ENCODE results near the gene TGIF1.
"Not testable (repeated sequence)": the region's sequence is repeated elsewhere in the genome, so short reads cannot be mapped to it uniquely, and the experiment has no call there.

Gene TGIF1

DNA sequence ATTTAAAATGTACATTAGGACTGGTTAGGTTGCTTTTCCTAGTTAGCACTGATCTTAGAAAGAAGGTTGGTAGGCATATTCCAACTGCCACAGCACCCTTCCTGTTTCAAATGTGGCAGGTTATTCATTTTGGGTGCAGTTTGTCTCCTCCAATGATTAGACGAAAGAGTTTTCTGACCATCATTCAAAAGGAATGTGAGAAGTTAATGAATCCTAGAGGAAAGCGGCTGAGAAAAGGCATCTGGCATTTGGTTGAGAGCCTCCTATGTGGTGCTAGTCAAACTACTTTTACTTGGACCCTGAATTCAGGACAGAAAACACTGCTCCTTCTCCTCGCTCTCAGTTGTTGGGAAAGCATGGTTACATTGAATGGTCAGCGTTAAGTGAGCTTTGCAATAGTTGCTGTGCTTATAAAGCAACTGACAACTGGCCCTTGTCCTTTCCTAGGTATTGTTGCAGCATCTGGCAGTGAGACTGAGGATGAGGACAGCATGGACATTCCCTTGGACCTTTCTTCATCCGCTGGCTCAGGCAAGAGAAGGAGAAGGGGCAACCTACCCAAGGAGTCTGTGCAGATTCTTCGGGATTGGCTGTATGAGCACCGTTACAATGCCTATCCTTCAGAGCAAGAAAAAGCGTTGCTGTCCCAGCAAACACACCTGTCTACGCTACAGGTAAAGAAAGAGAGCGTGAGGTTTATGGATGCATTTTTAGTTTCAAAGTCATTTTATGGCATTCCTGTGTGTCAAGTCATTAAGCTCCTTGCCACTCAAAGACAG, 6.1 kb downstream of the TGIF1 start:
- DNase-seq (ENCODE audit: low read depth) = no peak

- no peak for DNase-seq (ENCODE audit: low read depth)
Observed at GRCh38 chr18:3456686-3457069, 6.7 kb downstream of the TGIF1 start.

DNA sequence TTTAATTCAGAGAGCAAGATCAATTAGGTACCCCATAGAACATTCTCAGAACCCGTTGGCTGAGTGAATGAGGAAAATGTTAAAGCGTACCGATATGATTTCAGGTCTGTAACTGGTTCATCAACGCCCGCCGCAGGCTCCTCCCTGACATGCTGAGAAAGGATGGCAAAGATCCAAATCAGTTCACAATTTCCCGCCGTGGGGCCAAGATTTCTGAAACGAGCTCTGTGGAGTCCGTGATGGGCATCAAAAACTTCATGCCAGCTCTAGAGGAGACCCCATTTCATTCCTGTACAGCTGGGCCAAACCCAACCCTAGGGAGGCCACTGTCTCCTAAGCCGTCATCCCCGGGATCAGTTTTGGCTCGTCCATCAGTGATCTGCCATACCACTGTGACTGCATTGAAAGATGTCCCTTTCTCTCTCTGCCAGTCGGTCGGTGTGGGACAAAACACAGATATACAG, 7.3 kb downstream of the TGIF1 start:
- no peak for DNase-seq (ENCODE audit: low read depth)

- no peak for DNase-seq (ENCODE audit: low read depth)
Observed at GRCh38 chr18:3458378-3458777, 8.4 kb downstream of the TGIF1 start.

GRCh38 chr18:3458952-3459853, 9.2 kb downstream of the TGIF1 start:
- no peak for DNase-seq (ENCODE audit: low read depth)

DNA sequence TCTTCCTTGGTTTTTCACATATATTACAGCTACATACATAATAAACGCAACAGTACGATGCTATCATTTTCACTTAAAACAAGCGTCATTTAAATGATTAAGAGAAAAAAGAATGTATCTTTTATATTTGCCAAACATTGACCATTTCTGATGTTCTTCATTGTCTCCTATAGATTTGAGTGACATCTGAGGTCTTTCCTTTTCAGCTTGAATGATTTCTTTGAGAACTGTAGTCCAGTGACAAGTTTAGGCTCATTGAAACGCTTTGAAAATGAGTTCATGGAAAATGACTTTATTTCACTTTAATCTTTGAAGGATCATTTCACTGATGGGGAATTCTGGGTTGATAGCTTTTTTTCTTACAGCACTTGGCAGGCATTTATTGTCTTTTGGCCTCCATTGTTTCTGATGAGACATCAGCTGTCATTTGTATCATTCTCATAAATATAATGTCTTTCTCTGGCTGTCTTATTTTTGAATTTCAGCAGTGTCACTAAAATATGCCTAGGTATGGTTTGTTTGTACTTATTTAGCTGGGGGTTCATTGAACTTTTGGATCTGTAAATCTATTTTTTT, 10.9 kb downstream of the TGIF1 start:
- no peak for DNase-seq (ENCODE audit: low read depth)

DNA sequence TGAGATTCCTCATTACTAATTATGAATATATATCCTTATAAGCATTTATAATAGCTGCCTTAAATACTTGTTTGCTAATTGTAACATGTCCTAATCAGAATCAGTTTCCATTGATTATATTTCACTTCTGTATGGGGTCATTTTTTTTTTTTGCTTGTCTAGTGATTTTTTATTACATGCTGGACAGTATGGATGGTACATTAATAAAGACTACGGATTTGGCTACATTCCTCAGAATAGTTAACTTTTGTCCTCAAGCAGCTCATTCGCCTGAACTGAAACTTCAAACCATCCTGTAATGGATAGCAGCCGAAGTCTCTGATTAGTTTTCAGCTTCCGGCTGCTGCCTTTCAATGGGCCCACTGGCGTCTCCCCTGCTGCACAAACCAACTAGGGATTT, 11.7 kb downstream of the TGIF1 start:
- no peak for DNase-seq (ENCODE audit: low read depth)

DNA sequence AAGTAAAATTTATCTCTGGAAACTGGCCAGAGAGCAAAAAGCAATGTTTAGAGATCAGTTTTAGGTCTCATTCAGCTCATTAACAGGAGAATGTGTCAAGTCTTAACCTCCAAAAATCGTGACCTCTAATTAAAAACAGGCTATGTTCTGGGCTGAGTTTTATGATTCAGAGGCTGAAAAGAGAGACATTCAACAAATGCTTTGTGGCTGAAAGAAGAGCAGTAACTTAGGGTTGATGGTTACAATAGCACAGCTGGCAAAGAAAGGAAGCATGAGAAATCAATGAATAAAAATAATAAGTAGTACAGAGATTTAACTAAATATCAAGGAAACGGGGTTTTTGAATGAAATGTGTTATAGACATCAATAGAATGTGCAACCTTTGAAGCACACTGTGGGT, 13.1 kb downstream of the TGIF1 start:
- no peak for DNase-seq (ENCODE audit: low read depth)

GRCh38 chr18:3466045-3466444, 16.1 kb downstream of the TGIF1 start:
- no peak for DNase-seq (ENCODE audit: low read depth)

DNA sequence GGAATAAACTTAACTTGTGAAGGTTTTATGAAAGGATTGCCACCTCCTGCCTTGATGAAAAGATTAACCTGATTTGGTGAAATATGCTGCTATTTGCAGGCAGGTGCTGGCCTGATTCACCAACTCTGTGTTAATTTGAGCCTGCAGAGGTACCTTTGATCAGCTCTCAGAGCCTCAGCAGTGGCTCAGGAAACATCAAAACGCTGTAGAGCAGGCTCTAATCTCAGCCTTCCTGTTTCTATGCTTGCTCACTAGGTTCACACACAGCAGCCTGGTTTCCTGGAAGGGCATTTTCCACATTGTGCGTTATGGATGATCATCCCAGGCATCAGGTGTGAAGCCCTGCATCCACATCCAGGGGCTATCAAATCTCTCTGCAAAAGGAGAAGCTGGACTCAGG, 16.9 kb downstream of the TGIF1 start:
- no peak for DNase-seq (ENCODE audit: low read depth)

- no peak for DNase-seq (ENCODE audit: low read depth)
Observed at GRCh38 chr18:3468066-3468705, 18.2 kb downstream of the TGIF1 start.

GRCh38 chr18:3468833-3469232, 18.9 kb downstream of the TGIF1 start:
- no peak for DNase-seq (ENCODE audit: low read depth)

- no peak for DNase-seq (ENCODE audit: low read depth)
Observed at GRCh38 chr18:3471141-3471648, 21.2 kb downstream of the TGIF1 start.

GRCh38 chr18:3472121-3472520, 22.1 kb downstream of the TGIF1 start:
- not testable (repeated sequence) for DNase-seq (ENCODE audit: low read depth)

DNA sequence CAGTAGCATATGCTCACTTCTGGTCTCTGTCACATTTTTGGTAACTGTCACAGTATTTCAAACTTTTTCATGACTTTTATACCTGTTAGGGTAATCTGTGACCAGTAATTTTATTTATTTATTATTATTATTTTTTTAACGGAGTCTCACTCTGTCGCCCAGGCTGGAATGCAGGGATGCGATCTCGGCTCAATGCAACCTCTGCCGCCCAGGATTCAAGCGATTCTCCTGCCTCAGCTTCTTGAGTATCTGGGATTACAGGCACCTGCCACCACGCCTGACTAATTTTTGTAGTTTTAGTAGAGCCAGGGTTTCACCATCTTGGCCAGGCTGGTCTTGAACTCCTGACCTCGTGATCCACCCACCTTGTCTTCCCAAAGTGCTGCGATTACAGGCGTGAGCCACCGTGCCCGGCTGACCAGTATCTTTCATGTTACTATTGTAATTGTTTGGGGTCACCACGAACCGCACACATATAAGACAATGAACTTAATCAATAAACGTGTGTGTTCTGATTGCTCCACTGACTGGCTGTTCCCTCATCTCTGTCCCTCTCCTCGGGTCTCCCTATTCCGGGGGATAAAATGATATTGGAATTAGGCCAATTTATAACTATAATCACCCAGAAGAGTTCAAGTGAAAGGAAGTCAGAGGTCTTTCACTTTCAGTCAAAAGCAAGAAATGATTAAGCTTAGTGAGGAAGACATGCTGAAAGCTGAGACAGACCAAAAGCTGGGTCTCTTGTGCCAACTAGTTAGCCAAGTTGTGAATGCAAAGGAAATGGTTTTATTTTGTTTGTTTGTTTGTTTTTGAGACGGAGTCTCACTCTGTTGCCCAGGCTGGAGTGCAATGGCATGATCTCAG, 22.9 kb downstream of the TGIF1 start:
- no peak for DNase-seq (ENCODE audit: low read depth)

GRCh38 chr18:3478262-3478978, 28.4 kb downstream of the TGIF1 start:
- no peak for DNase-seq (ENCODE audit: low read depth)

- no peak for DNase-seq (ENCODE audit: low read depth)
Observed at GRCh38 chr18:3479978-3480509, 30.1 kb downstream of the TGIF1 start.

GRCh38 chr18:3480827-3481573, 31.0 kb downstream of the TGIF1 start:
- DNase-seq (ENCODE audit: low read depth) = no peak

DNA sequence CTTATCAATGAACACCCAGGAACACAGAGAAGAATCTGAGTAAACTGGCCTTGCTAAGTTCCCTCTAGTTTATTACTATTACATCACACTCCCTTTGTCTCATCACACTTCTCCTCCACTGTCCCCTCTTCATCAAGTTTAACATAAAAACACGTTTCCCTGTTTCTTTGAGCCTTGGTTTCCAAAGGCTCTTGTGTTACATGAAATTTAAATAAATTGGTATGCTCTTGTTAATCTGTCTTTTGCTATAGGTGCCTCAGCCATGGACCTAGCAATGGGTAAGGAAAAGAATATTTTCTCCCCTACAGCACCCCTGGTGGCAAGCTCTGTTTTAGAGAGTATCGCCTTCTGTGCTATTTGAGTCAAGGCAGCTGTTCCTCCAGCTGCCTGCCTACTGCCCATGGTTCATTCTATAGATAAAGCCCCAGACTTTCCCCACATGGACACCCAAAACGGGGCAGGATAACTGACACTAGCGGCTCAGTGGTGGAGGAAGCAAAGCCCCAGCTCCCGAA, 31.8 kb downstream of the TGIF1 start:
- DNase-seq (ENCODE audit: low read depth) = no peak

All from HS-27A (cell line).